ENCODE results near the gene UGT2B7.
"Not testable (repeated sequence)": the region's sequence is repeated elsewhere in the genome, so short reads cannot be mapped to it uniquely, and the experiment has no call there.

UGT2B7 gene

GRCh38 chr4:69096111-69096656 is at the start of gene UGT2B7:
TSS of gene UGT2B7 (plus strand) at chr4:69096474. CDS start at chr4:69096521, 47 bp downstream.
- DNase-seq = no peak

- no peak for DNase-seq
Measured at GRCh38 chr4:69049860-69050259, 46.4 kb upstream of the UGT2B7 start.

GRCh38 chr4:69050853-69051575 is 45.3 kb upstream of the UGT2B7 start:
- not testable (repeated sequence) for DNase-seq

GRCh38 chr4:69051576-69051943 is 44.7 kb upstream of the UGT2B7 start:
- no peak for DNase-seq

- DNase-seq = not testable (repeated sequence)
Measured at GRCh38 chr4:69053309-69053885, 42.9 kb upstream of the UGT2B7 start.

GRCh38 chr4:69054033-69054432 is 42.2 kb upstream of the UGT2B7 start:
- not testable (repeated sequence) for DNase-seq

- no peak for DNase-seq
Measured at GRCh38 chr4:69054578-69055200, 41.6 kb upstream of the UGT2B7 start.

GRCh38 chr4:69056150-69056549 is 40.1 kb upstream of the UGT2B7 start:
- no peak for DNase-seq

- DNase-seq = no peak
Measured at GRCh38 chr4:69056921-69057550, 39.2 kb upstream of the UGT2B7 start.

GRCh38 chr4:69057620-69058409 is 38.5 kb upstream of the UGT2B7 start:
- no peak for DNase-seq

GRCh38 chr4:69058410-69059059 is 37.7 kb upstream of the UGT2B7 start:
- DNase-seq = no peak

- no peak for DNase-seq
Measured at GRCh38 chr4:69060651-69061308, 35.5 kb upstream of the UGT2B7 start.

- no peak for DNase-seq
Measured at GRCh38 chr4:69064391-69064790, 31.9 kb upstream of the UGT2B7 start.

GRCh38 chr4:69066945-69067344 is 29.3 kb upstream of the UGT2B7 start:
- DNase-seq = no peak

GRCh38 chr4:69069085-69069484 is 27.2 kb upstream of the UGT2B7 start:
- no peak for DNase-seq

GRCh38 chr4:69070590-69070989 is 25.7 kb upstream of the UGT2B7 start:
- no peak for DNase-seq

- no peak for DNase-seq
Measured at GRCh38 chr4:69071286-69071685, 25.0 kb upstream of the UGT2B7 start.

- no peak for DNase-seq
Measured at GRCh38 chr4:69073375-69073774, 22.9 kb upstream of the UGT2B7 start.

- no peak for DNase-seq
Measured at GRCh38 chr4:69075061-69075792, 21.0 kb upstream of the UGT2B7 start.

- no peak for DNase-seq
Measured at GRCh38 chr4:69078852-69079251, 17.4 kb upstream of the UGT2B7 start.

- DNase-seq = no peak
Measured at GRCh38 chr4:69088473-69088872, 7.8 kb upstream of the UGT2B7 start.

All from T1000 (cell line).